Progenitor cell of endocrine pancreas (in vitro differentiated cells): ENCODE results near the gene TP53I11. TPM values are rescaled to one million over a fixed set of nuclear protein-coding genes. Genes with fewer than 3 reads are reported as not detected.

Experiments used
- DNase-seq: peaks from one replicate; pipeline ENCODE4 v3.0.0; 2021; ENCODE audit warnings: low spot score; ENCODE audit not compliant: unreplicated experiment
- H3K27ac Mint-ChIP-seq: 2 replicates; pipeline ENCODE4 v1.8.0; 2021; ENCODE audit warnings: mild to moderate bottlenecking, moderate library complexity, mixed read lengths
- H3K27me3 Mint-ChIP-seq: 2 replicates; pipeline ENCODE4 v1.8.0; 2021; ENCODE audit warnings: mixed read lengths
- H3K36me3 Mint-ChIP-seq: 2 replicates; pipeline ENCODE4 v1.8.0; 2022; ENCODE audit warnings: mixed read lengths; ENCODE audit not compliant: insufficient read depth
- H3K4me1 Mint-ChIP-seq: 2 replicates; pipeline ENCODE4 v1.8.0; 2021; ENCODE audit warnings: low read depth, mixed read lengths
- H3K4me3 Mint-ChIP-seq: 2 replicates; pipeline ENCODE4 v1.8.0; 2021; ENCODE audit warnings: low read depth, mild to moderate bottlenecking, moderate library complexity, mixed read lengths
- H3K9me3 Mint-ChIP-seq: 2 replicates; pipeline ENCODE4 v1.8.0; 2021; ENCODE audit warnings: low read depth, mixed read lengths
- total RNA-seq: library from RNA; stranded (reverse); gene quantifications from 2 replicates; pipeline ENCODE4 v1.2.1, GENCODE V29; 2021
- TF ChIP-seq, protein P1 (sequence below): fragments of 200-600 bp; sonication (generic); IDR thresholded peaks from one replicate; pipeline ENCODE4 v1.5.0; 2021; ENCODE audit warnings: antibody characterized with exemption, mild to moderate bottlenecking; ENCODE audit not compliant: unreplicated experiment

TP53I11 gene
- total RNA-seq, 1 donor from 2014 or later, result 82.8 TPM

DNA sequence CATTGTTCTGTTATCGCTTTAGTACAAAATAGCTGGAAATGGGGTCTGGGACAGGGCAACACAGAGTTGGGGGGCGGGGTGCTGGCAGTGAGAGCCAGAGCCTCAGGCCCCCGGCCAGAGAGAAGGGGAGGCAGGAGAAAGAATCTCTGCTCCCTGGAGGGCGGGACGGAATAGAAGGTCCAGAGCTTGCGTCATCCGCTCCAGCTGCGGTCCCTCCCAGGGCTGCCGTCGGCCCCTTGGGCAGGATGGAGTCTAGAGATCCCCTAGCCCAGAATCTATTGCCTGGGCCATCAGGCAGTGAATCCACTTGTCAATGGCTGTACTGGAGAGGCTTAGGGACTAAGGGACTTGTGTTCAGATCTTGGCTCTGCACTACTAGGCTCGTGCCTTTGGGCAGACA lies 5.0 kb downstream of the TP53I11 start:
- H3K4me3 Mint-ChIP-seq, result no peak overlapping the region
- TF ChIP-seq, protein P1, sequence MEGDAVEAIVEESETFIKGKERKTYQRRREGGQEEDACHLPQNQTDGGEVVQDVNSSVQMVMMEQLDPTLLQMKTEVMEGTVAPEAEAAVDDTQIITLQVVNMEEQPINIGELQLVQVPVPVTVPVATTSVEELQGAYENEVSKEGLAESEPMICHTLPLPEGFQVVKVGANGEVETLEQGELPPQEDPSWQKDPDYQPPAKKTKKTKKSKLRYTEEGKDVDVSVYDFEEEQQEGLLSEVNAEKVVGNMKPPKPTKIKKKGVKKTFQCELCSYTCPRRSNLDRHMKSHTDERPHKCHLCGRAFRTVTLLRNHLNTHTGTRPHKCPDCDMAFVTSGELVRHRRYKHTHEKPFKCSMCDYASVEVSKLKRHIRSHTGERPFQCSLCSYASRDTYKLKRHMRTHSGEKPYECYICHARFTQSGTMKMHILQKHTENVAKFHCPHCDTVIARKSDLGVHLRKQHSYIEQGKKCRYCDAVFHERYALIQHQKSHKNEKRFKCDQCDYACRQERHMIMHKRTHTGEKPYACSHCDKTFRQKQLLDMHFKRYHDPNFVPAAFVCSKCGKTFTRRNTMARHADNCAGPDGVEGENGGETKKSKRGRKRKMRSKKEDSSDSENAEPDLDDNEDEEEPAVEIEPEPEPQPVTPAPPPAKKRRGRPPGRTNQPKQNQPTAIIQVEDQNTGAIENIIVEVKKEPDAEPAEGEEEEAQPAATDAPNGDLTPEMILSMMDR, result no peak
- peaks cover 3% of the 10 kb centered on the region for H3K36me3 Mint-ChIP-seq
- no peak for DNase-seq
- H3K27me3 Mint-ChIP-seq, result no peaks in the 10 kb centered on the region
- no peaks in the 10 kb centered on the region for H3K9me3 Mint-ChIP-seq
- H3K4me1 Mint-ChIP-seq, result peaks cover 7% of the 10 kb centered on the region
- peak overlapping the region; percentile 37 for H3K27ac Mint-ChIP-seq

GRCh38 chr11:44944853-44945235 lies 5.8 kb downstream of the TP53I11 start:
- Mint-ChIP-seq H3K4me3 (no peak overlapping the region), H3K27ac (no peak overlapping the region)

GRCh38 chr11:44944181-44944852 lies 6.4 kb downstream of the TP53I11 start:
- Mint-ChIP-seq H3K4me1 (peaks cover 7% of the 10 kb centered on the region), H3K4me3 (no peak overlapping the region), H3K27me3 (no peaks in the 10 kb centered on the region), H3K9me3 (no peaks in the 10 kb centered on the region), H3K36me3 (peaks cover 3% of the 10 kb centered on the region), H3K27ac (no peak overlapping the region)
- DNase-seq, result no peak
- TF ChIP-seq, protein P1, result no peak

More at GRCh38 chr11:44944853-44945235, 5.8 kb downstream of the TP53I11 start:
- Mint-ChIP-seq H3K9me3 (no peaks in the 10 kb centered on the region), H3K27me3 (no peaks in the 10 kb centered on the region), H3K4me1 (peaks cover 7% of the 10 kb centered on the region), H3K36me3 (peaks cover 3% of the 10 kb centered on the region)
- TF ChIP-seq, protein P1, result no peak
- no peak for DNase-seq

- H3K36me3 Mint-ChIP-seq, result peaks cover 3% of the 10 kb centered on the region
- TF ChIP-seq, protein P1, result no peak
- peaks cover 7% of the 10 kb centered on the region for H3K4me1 Mint-ChIP-seq
- no peak overlapping the region for H3K4me3 Mint-ChIP-seq
- H3K9me3 Mint-ChIP-seq, result no peaks in the 10 kb centered on the region
- no peak for DNase-seq
- no peaks in the 10 kb centered on the region for H3K27me3 Mint-ChIP-seq
- H3K27ac Mint-ChIP-seq, result peak overlapping the region; percentile 73
Measured at GRCh38 chr11:44943696-44944095, 7.0 kb downstream of the TP53I11 start.

- Mint-ChIP-seq H3K9me3 (no peaks in the 10 kb centered on the region), H3K4me1 (peaks cover 7% of the 10 kb centered on the region), H3K36me3 (peaks cover 3% of the 10 kb centered on the region), H3K4me3 (no peak overlapping the region), H3K27me3 (no peaks in the 10 kb centered on the region), H3K27ac (peak overlapping the region; percentile 73)
- no peak for DNase-seq
- TF ChIP-seq, protein P1, result no peak
Measured at GRCh38 chr11:44943118-44943517, 7.6 kb downstream of the TP53I11 start.
